Stimulated activated CD4-positive, alpha-beta T cell treated with anti-CD3 and anti-CD28 coated beads, Interleukin-1b, Interleukin-23, amount 100 ng/mL, for 4 hours (primary cell): ENCODE results near the gene LY6G5B.

Source experiments
- DNase-seq, 2 donors: peaks; one replicate each; pipeline ENCODE4 v3.0.0-alpha.2; 2020; ENCODE audit warnings: low read depth in 2 of 2

Gene LY6G5B

GRCh38 chr6:31669676-31670075 is at the start of gene LY6G5B:
LY6G5B (plus strand) TSS chr6:31669976; CDS start chr6:31670951, 975 bp downstream.
- no peak for DNase-seq

GRCh38 chr6:31620586-31621319 is 49.0 kb upstream of the LY6G5B start, which contains the start of gene PRRC2A:
PRRC2A (plus strand) TSS chr6:31620715; CDS start chr6:31622790, 2,075 bp downstream.
- peak; percentile 70 to 92 for DNase-seq

- DNase-seq: no peak
Observed at GRCh38 chr6:31621320-31621939, 48.3 kb upstream of the LY6G5B start.

- no peak for DNase-seq
Observed at GRCh38 chr6:31621991-31622390, 47.8 kb upstream of the LY6G5B start.

GRCh38 chr6:31622684-31623091 is 47.1 kb upstream of the LY6G5B start:
- DNase-seq: no peak

GRCh38 chr6:31624070-31624469 is 45.7 kb upstream of the LY6G5B start:
- DNase-seq: no peak

GRCh38 chr6:31626952-31627351 is 42.8 kb upstream of the LY6G5B start:
- DNase-seq: no peak

GRCh38 chr6:31627690-31628287 is 42.0 kb upstream of the LY6G5B start:
- DNase-seq: no peak

- no peak for DNase-seq
Observed at GRCh38 chr6:31629014-31629413, 40.8 kb upstream of the LY6G5B start.

- no peak for DNase-seq
Observed at GRCh38 chr6:31630177-31630934, 39.4 kb upstream of the LY6G5B start.

GRCh38 chr6:31631209-31631608 is 38.6 kb upstream of the LY6G5B start:
- no peak for DNase-seq

GRCh38 chr6:31631681-31632278 is 38.0 kb upstream of the LY6G5B start:
- DNase-seq: no peak

- no peak for DNase-seq
Observed at GRCh38 chr6:31632279-31632946, 37.4 kb upstream of the LY6G5B start.

- no peak for DNase-seq
Observed at GRCh38 chr6:31633447-31633846, 36.3 kb upstream of the LY6G5B start.

- no peak for DNase-seq
Observed at GRCh38 chr6:31634131-31634530, 35.6 kb upstream of the LY6G5B start.

- no peak for DNase-seq
Observed at GRCh38 chr6:31634969-31635575, 34.7 kb upstream of the LY6G5B start.

GRCh38 chr6:31636698-31637596 is 32.8 kb upstream of the LY6G5B start:
- DNase-seq: no peak

- DNase-seq: no peak
Observed at GRCh38 chr6:31639043-31639442, 30.7 kb upstream of the LY6G5B start.

GRCh38 chr6:31639449-31639861 is 30.3 kb upstream of the LY6G5B start:
- DNase-seq: no peak

GRCh38 chr6:31640612-31641011 is 29.2 kb upstream of the LY6G5B start:
- DNase-seq: no peak
